HCT116 (cell line): ENCODE results near the gene LDAH. TPM values are rescaled to one million over a fixed set of nuclear protein-coding genes. Genes with fewer than 3 reads are reported as not detected.

Source experiments
- ATAC-seq: fragments of 200-7000 bp; cut with Tn5 transposase; 2 replicates; pipeline ENCODE4 v1.9.1; 2020; ENCODE audit warnings: mild to moderate bottlenecking, moderate library complexity
- BruUV-seq: library from RNA; stranded (reverse); fragments of 400-500 nt; replicated peaks from 2 replicates; lab custom pipeline; 2021; lab: Mats Ljungman, UMichigan
- CTCF ChIA-PET: fragments of 300-600 bp; sonication (Branson Sonifier 250); formaldehyde crosslinking; loops from one replicate; lab custom pipeline; 2021; ENCODE audit warnings: antibody characterized with exemption; lab: Charles Lee
- POLR2A ChIA-PET: fragments of 300-600, 350-600 bp; sonication (Branson Sonifier 250); formaldehyde crosslinking; loops from one replicate; lab custom pipeline; 2021; ENCODE audit warnings: antibody characterized with exemption; lab: Charles Lee
- RAD21 ChIA-PET, 2 experiments: fragments of 300-600 bp; sonication (Branson Sonifier 250); formaldehyde crosslinking; loops; one replicate each; lab custom pipeline; 2023; ENCODE audit warnings: low total read pairs in 2 of 2; ENCODE audit not compliant: uncharacterized antibody in 2 of 2, unreplicated experiment in 2 of 2, low non-redundant PET in 1 of 2; lab: Charles Lee
- DNase-seq: peaks from one replicate; pipeline ENCODE4 v3.0.0-alpha.2; 2010; ENCODE audit warnings: low read depth, low spot score
- H2AFZ ChIP-seq: fragments of 200-600 bp; shearing (Covaris generic), sonication (generic); 2 replicates; pipeline ENCODE4 v1.6.1; 2017; ENCODE audit warnings: low read depth, mixed run types, mixed read lengths, antibody characterized with exemption, low read length; ENCODE audit not compliant: poor library complexity, severe bottlenecking
- H3K27ac ChIP-seq: 2 replicates; pipeline ENCODE4 v1.5.1; 2012; ENCODE audit warnings: low read depth, low read length
- H3K27me3 ChIP-seq: fragments of 200-600 bp; sonication (generic); 2 replicates; pipeline ENCODE4 v1.6.1; 2016; ENCODE audit warnings: mixed run types, low read length, mixed read lengths; ENCODE audit not compliant: insufficient read depth
- H3K36me3 ChIP-seq, 2 experiments: fragments of 200-500 bp in 1 of 2; fragments of 200-600 bp in 1 of 2; sonication (Bioruptor generic) in 1 of 2; sonication (generic) in 1 of 2; 2 replicates each; pipeline versions ENCODE4 v1.5.1 to v1.6.1; 2014 to 2016; ENCODE audit warnings: low read length in 2 of 2, inconsistent platforms in 1 of 2, mixed read lengths in 1 of 2, mixed run types in 1 of 2; ENCODE audit not compliant: insufficient read depth in 2 of 2, control insufficient read depth in 1 of 2
- H3K4me1 ChIP-seq, 2 experiments: fragments of 200-600 bp in 1 of 2; sonication (generic) in 1 of 2; 2 replicates each; pipeline versions ENCODE4 v1.5.1 to v1.6.1; 2012 to 2017; ENCODE audit warnings: low read length in 2 of 2, inconsistent platforms in 1 of 2, mild to moderate bottlenecking in 1 of 2, mixed read lengths in 1 of 2, mixed run types in 1 of 2, moderate library complexity in 1 of 2; ENCODE audit not compliant: insufficient read depth in 2 of 2, control insufficient read depth in 1 of 2
- H3K4me2 ChIP-seq: fragments of 200-600 bp; sonication (generic); 2 replicates; pipeline ENCODE4 v1.6.1; 2017; ENCODE audit warnings: mixed run types, low read length, mixed read lengths
- H3K4me3 ChIP-seq, 2 experiments: fragments of 200-600 bp in 1 of 2; sonication (generic) in 1 of 2; replicated peaks in 1 of 2; 2 replicates each; pipeline ENCODE4 v1.5.1; 2011 to 2016; ENCODE audit warnings: low read length in 2 of 2, control low read depth in 1 of 2, low read depth in 1 of 2, mild to moderate bottlenecking in 1 of 2, mixed read lengths in 1 of 2, mixed run types in 1 of 2
- H3K79me2 ChIP-seq: fragments of 200-600 bp; sonication (generic); 2 replicates; pipeline ENCODE4 v1.6.1; 2017; ENCODE audit warnings: mild to moderate bottlenecking, mixed run types, low read length, moderate library complexity, mixed read lengths; ENCODE audit not compliant: insufficient read depth
- H3K9ac ChIP-seq: fragments of 200-600 bp; sonication (generic); 2 replicates; pipeline ENCODE4 v1.6.1; 2016; ENCODE audit warnings: low read length, mixed read lengths
- H3K9me2 ChIP-seq: fragments of 200-600 bp; sonication (generic), shearing (Covaris generic); 2 replicates; pipeline ENCODE4 v1.6.1; 2017; ENCODE audit warnings: mixed run types, mild to moderate bottlenecking, moderate library complexity; ENCODE audit not compliant: insufficient read depth
- H3K9me3 ChIP-seq, 2 experiments: fragments of 200-500 bp in 1 of 2; fragments of 200-600 bp in 1 of 2; sonication (Bioruptor generic) in 1 of 2; sonication (generic) in 1 of 2; 2 replicates each; pipeline ENCODE4 v1.6.1; 2014 to 2017; ENCODE audit warnings: low read length in 2 of 2, mixed read lengths in 2 of 2, inconsistent platforms in 1 of 2, low read depth in 1 of 2, mild to moderate bottlenecking in 1 of 2, mixed run types in 1 of 2, moderate library complexity in 1 of 2; ENCODE audit not compliant: control insufficient read depth in 1 of 2, insufficient read depth in 1 of 2
- H4K20me1 ChIP-seq: fragments of 200-600 bp; sonication (generic), shearing (Covaris generic); 2 replicates; pipeline ENCODE4 v1.6.1; 2017; ENCODE audit warnings: mixed run types, mild to moderate bottlenecking, moderate library complexity; ENCODE audit not compliant: insufficient read depth
- CTCF ChIP-seq, 3 experiments: fragments of 200-600 bp in 1 of 3; sonication (generic) in 1 of 3; IDR thresholded peaks in 2 of 3; conservative IDR thresholded peaks in 1 of 3; 2 replicates each; pipeline ENCODE4 v1.5.1; 2012 to 2017; ENCODE audit warnings: low read depth in 2 of 3, low read length in 2 of 3, antibody characterized with exemption in 1 of 3, borderline replicate concordance in 1 of 3, control low read depth in 1 of 3, mild to moderate bottlenecking in 1 of 3, mixed read lengths in 1 of 3, mixed run types in 1 of 3, moderate library complexity in 1 of 3; ENCODE audit not compliant: insufficient read depth in 1 of 3
- RAD21 ChIP-seq: IDR thresholded peaks from 2 replicates; pipeline ENCODE4 v1.6.1; 2012; ENCODE audit warnings: low read depth, mild to moderate bottlenecking
- SIN3A ChIP-seq: IDR thresholded peaks from 2 replicates; pipeline ENCODE4 v1.6.1; 2012; ENCODE audit warnings: low read depth
- intact Hi-C: fragments of 100-400 bp; cut with micrococcal nuclease; formaldehyde crosslinking; loops from 2 replicates; pipeline ENCODE4 v1.10.0; 2022
- total RNA-seq: library from RNA; stranded (reverse); gene quantifications from one replicate; pipeline ENCODE4 v1.2.1, GENCODE V29; 2021; ENCODE audit not compliant: unreplicated experiment

Gene LDAH
- total RNA-seq, 1 experiment from 2014 or later = 25.7 TPM

GRCh38 chr2:20661421-20662307 lies 161.2 kb downstream of the LDAH start:
- no peak overlapping the region for H3K27ac ChIP-seq
- RAD21 ChIA-PET = interaction anchor here (0.6 to 2.4 kb wide), 7 partner anchors 23 to 377 kb away, joined by 3 to 15 read pairs (median 3); no protein-coding TSS in a partner anchor
- intact Hi-C loops = loop anchor here (1.0 kb wide), 4 partner anchors 255 to 457 kb away; no protein-coding TSS in a partner anchor
- peaks cover 35% of the 10 kb centered on the region for H3K27me3 ChIP-seq
- peak overlapping the region; percentile 35 for H2AFZ ChIP-seq
- H4K20me1 ChIP-seq = no peaks in the 10 kb centered on the region
- TF ChIP-seq CTCF (IDR thresholded peaks at IDR 0.05 in 2 of 3, conservative IDR thresholded peaks at IDR 0.05 in 1 of 3; ENCODE audit: borderline replicate concordance in 1 of 3, insufficient read depth in 1 of 3, low read depth in 2 of 3, low read length in 2 of 3) (peak; percentile 87 to 98 (median 96)), RAD21 (peak; percentile 96), SIN3A (no peak)
- TF ChIP-seq, all 23 proteins: peak for 2
- 0 out of 2 replicates have a peak overlapping the region, but pooled peaks have one; percentile 17 for H3K4me2 ChIP-seq
- no peaks in the 10 kb centered on the region for H3K9me2 ChIP-seq
- ATAC-seq = peak; percentile 94
- POLR2A ChIA-PET = interaction anchor here (1.4 kb wide), 1 partner anchor 11 kb away, joined by 5 read pairs; the partner anchor contains the start of gene HS1BP3
- peaks cover 0 to 4% of the 10 kb centered on the region in 2 experiments; a peak in 1 of 4 replicates for H3K4me1 ChIP-seq
- peak; percentile 69 for DNase-seq
- CTCF ChIA-PET = interaction anchor here (0.6 to 3.4 kb wide), 34 partner anchors 10 to 656 kb away, joined by 3 to 66 read pairs (median 4); partner anchors contain the start of genes HS1BP3 and LAPTM4A
- H3K36me3 ChIP-seq = no peaks in the 10 kb centered on the region
- H3K9ac ChIP-seq = no peak overlapping the region
- H3K79me2 ChIP-seq = no peaks in the 10 kb centered on the region
- H3K9me3 ChIP-seq = no peaks in the 10 kb centered on the region
- H3K4me3 ChIP-seq = no peak overlapping the region
- BruUV-seq = no TSS peak
